CD4-positive, alpha-beta T cell treated with Interleukin-12 subunit alpha and Interleukin-12 subunit beta, for 1 hour (primary cell): ENCODE data around the gene TPST2.

Experiments used
- DNase-seq: peaks from one replicate; pipeline ENCODE4 v3.0.0-alpha.2; 2020

Gene TPST2

DNA sequence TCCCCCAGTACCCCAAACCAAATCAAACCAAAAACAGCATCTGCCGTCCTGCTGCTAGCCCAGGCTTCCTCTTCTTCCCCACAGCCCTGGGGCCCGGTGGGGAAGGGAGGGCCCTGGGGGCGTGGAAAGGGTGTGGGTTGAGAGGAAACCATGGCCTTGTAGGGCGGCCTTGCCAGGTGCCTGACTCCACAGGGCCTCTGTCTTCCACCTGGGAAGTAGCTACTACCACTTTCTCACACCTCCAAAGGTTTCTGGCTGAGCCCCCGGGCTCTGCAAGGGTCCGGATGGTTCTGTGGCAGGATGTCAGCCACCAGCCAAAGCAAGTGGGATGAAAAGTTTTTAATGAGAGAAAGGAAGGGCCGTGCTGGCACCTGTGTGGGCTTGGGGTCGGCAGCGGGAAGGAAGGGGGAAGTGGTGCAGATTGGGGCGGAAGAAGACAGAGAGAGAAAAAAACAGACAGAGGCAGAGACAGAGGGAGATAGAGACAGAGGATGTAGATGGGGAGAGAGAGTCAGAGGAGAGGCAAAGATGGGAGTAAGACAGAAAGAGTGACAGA lies 10.5 kb downstream of the TPST2 start:
- DNase-seq = peak; percentile 56

- DNase-seq = no peak
Observed at GRCh38 chr22:26577081-26577480, 12.9 kb downstream of the TPST2 start.

GRCh38 chr22:26576026-26576680 lies 13.8 kb downstream of the TPST2 start:
- no peak for DNase-seq

- DNase-seq = no peak
Observed at GRCh38 chr22:26574001-26574723, 15.8 kb downstream of the TPST2 start.

DNA sequence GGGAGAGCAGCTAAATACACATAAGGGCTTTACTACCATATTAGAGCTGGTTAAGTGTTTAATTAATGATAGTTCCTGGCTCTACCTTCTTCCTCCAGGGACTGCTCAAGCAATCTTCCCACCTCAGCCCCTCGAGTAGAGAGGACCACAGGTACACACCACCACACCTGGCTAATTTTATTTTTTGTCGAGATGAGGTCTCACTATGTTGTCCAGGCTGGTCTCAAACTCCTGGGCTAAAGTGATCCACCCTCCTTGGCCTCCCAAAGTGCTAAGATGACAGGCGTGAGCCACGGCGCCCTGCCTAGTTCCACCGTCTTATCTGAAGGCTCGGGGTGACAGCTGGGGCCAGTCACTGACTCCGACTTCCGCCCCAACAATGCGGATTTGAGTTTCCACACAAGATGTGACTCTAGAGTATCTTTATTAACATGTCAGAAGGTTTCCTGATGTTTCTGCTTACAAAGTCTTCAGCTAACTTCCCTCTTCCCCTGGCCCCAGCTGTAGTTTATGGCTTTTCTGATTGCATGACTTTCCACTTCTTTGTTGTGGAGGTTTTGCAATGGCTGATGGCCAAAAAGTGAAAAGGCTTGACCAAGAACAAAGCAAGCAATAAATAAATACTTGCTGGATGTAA lies 16.8 kb downstream of the TPST2 start:
- no peak for DNase-seq

- DNase-seq = no peak
Observed at GRCh38 chr22:26570864-26571525, 18.9 kb downstream of the TPST2 start.

GRCh38 chr22:26570115-26570514 lies 19.8 kb downstream of the TPST2 start:
- DNase-seq = no peak

DNA sequence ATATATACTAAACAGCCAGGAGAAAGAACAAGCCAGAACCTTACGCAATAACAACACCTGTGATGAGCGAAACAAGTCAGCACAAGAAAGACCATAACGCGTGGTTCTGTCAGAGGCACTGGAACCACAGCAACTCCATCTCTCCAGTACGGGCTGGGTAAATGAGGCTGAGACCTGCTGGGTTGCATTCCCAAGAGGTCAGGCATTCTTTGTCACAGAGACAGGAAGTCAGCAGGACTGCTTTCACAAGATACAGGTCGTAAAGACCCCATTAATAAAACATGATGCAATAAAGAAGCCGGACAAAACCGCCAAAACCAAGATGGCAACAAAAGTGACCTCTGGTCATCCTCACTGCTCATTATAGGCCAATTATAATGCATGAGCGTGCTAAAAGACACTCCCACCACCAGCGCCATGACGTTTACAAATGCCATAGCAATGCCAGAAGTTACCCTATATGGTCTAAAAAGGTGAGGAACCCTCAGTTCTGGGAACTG lies 21.7 kb downstream of the TPST2 start:
- DNase-seq = no peak

- no peak for DNase-seq
Observed at GRCh38 chr22:26567610-26568009, 22.3 kb downstream of the TPST2 start.

DNA sequence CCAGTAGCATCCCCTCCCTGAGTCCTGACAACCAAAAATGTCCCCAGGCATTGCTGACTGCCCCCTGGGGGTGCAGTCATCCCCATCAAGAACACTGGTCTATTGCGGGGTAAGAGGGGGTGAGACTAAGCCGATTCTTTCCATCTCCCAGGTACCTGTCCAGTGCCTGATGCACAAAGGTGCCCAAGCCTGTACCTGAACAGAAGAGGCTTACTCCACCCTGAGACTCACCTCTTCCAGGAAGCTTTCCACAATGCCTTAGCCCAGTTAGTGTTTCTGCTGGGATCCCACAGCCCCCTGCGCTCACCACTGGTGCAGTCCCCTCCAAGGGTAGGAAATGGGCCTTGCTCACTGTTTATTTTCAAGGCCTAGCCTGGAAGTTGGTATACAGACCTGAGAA lies 22.9 kb downstream of the TPST2 start:
- no peak for DNase-seq

DNA sequence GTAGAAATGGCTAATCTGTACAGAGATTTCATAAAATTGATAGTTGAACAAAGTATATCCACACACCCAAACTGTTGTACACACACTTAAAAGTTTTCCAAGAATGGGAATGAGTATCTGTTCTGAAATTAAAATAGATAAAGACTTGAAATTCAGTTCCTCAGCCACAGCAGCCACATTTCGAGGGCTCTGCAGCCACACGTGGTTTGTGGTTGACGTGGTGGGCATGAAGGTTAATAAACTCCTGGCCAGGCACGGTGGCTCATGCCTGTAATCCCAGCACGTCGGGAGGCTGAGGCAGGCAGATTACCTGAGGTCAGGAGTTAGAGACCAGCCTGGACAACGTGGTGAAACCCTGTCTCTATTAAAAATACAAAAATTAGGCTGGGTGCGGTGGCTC lies 24.0 kb downstream of the TPST2 start:
- DNase-seq = peak; percentile 16

GRCh38 chr22:26565181-26565580 lies 24.8 kb downstream of the TPST2 start:
- no peak for DNase-seq

- no peak for DNase-seq
Observed at GRCh38 chr22:26564672-26565071, 25.3 kb downstream of the TPST2 start.

DNA sequence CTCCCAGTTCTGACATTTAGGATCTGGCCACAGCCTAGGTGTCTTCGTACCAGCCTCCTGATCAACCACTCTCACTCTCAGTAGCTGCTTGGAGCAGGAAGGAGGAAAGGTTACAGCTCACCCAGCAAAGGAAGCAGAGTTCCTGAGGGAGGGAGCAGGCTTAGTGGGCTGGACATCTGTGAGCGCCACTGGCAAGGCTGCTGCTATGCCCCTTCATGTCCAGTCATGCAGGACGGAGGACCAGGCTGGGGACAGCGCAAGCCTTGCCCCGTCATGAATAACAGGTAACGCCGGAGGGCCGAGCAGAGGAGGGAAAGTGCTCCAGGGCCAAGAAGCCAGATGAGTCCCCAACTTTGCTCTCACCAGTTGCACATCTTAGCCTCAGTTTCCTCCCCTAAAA lies 25.8 kb downstream of the TPST2 start:
- no peak for DNase-seq

DNA sequence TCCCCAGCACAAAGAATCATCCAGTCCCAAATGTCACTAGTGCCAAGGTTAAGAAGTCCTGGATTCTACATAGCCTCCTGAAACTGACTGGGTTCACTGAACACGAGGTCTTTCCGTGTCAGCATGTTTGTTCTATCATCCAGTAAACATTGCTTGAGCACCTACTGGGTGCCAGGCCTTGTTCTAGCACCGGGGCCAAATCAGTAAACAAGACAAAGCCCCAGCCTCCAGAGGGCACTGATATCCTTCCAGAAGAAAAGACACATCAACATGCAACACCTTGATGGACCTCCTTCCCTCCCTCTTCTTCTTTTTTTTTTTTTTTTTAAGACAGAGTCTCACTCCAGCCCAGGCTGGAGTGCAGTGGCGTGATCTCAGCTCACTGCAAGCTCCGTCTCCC lies 26.9 kb downstream of the TPST2 start:
- peak; percentile 33 for DNase-seq

GRCh38 chr22:26561756-26562417 lies 28.0 kb downstream of the TPST2 start:
- no peak for DNase-seq

- DNase-seq = no peak
Observed at GRCh38 chr22:26559961-26560575, 29.9 kb downstream of the TPST2 start.

GRCh38 chr22:26558248-26558895 lies 31.6 kb downstream of the TPST2 start:
- DNase-seq = no peak

- no peak for DNase-seq
Observed at GRCh38 chr22:26556904-26557303, 33.0 kb downstream of the TPST2 start.

- DNase-seq = no peak
Observed at GRCh38 chr22:26555478-26555877, 34.5 kb downstream of the TPST2 start.

- DNase-seq = no peak
Observed at GRCh38 chr22:26554956-26555355, 35.0 kb downstream of the TPST2 start.
